Measurements from ENCODE around the gene CANT1. TPM values are rescaled to one million over a fixed set of nuclear protein-coding genes. Genes with fewer than 3 reads are reported as not detected.
"Not testable (repeated sequence)": the region's sequence is repeated elsewhere in the genome, so short reads cannot be mapped to it uniquely, and the experiment has no call there.

CANT1 gene
- polyA plus RNA-seq, 3 donors = 39.7 to 52.9 (median 46.1) TPM

- DNase-seq (ENCODE audit: extremely low read depth in 1 of 11, low read depth in 9 of 11, low spot score in 4 of 11) = no peak
These were observed 55.9 kb downstream of the CANT1 start for GRCh38 chr17:78953356-78954350.

DNA sequence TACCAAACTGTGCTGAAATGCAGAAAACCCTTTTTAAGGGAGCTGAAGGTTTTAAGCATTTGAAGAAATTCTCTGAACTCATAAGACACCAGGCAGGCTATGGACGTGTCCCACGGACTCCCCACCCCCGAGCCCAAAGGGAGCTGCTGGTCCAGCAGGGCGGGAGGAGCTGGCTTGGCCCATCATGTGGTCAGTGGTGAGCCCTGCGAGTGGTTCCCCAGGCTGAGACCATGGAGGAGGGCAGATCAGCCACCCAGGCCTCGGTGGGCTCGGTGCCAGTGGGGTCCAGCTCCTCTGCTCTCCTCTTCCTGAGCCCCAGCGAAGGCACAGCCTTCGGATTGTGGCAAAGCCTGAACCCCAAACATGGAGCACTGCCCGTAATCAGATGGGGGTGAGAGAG lies 56.9 kb downstream of the CANT1 start:
- no peak for DNase-seq (ENCODE audit: extremely low read depth in 1 of 11, low read depth in 9 of 11, low spot score in 4 of 11)

DNA sequence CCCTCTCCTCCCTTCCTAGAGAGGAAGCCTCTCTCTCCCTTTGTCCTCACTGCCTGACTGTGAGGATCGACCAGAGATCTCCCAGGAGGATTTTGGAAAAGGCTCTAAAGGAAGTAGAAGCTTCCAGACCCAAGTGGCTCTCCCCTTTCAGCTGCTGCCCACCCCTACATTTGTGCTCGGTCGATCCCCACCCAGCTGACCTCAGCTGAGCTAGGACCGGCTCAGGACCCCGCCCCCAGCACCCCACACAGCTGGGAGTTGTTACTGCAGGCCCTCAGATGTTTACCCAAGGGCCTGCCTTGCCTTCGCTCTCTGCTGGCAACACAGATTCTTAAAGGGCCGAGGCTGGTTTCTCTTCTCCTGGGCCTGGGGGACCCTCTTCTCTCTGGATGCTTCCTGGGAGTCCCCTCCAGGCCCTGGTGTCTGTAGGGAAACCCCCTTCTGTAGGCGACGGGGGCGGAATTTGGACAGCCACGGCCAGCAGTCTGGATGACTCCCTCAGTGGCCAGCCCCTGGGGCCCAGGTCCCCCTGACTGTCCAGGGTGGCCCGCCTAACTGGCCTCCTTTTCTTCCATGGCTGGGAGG lies 57.5 kb downstream of the CANT1 start:
- no peak for DNase-seq (ENCODE audit: extremely low read depth in 1 of 11, low read depth in 9 of 11, low spot score in 4 of 11)

- DNase-seq (ENCODE audit: extremely low read depth in 1 of 11, low read depth in 9 of 11, low spot score in 4 of 11) = no peak
These were observed 58.7 kb downstream of the CANT1 start for GRCh38 chr17:78950870-78951269.

DNA sequence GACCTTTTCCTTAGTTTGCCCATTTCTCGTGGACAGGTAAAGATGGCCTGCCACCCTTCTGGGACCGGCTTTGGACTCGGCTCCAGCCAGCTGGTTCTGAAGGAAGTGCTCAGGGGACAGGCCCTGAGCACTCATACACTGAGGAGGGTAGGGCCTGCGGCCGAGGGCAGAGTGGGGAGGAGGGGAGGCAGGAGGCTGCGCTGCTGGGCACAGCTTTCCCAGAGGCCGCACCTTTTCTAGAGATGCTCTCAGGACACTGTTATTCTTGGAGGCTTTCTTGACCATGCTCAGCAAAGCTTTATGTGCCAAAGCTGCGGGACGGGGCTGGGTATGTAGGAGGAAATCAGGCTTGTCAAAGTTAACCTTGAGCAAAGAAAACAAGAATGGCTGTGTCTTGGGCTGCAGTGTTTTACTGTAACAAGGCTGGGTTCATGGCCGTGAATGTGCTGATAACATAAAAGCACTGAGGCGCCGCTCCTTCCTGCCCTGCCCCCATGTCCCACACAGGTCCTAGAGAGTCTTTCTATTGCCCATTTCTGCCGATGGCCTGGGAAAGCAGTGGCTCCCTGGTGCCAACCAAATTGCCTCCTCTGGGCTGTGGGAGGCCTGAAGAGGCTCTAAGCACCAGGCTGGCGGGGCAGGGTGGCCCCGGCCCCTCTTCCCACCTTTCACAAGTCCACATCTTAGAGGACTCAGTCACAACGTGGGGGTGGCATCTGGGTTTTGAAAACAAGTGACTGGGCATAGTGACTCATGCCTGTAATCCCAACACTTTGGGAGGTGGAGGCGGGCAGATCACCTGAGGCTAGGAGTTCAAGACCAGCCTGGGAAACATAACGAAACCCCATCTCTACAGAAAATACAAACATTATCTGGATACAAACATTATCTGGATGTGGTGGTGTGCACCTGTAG lies 62.1 kb downstream of the CANT1 start:
- DNase-seq (ENCODE audit: extremely low read depth in 1 of 11, low read depth in 9 of 11, low spot score in 4 of 11) = no peak

- DNase-seq (ENCODE audit: extremely low read depth in 1 of 11, low read depth in 9 of 11, low spot score in 4 of 11) = no peak
These were observed 62.9 kb downstream of the CANT1 start for GRCh38 chr17:78946631-78947030.

GRCh38 chr17:78946131-78946530 lies 63.4 kb downstream of the CANT1 start:
- no peak for DNase-seq (ENCODE audit: extremely low read depth in 1 of 11, low read depth in 9 of 11, low spot score in 4 of 11)

DNA sequence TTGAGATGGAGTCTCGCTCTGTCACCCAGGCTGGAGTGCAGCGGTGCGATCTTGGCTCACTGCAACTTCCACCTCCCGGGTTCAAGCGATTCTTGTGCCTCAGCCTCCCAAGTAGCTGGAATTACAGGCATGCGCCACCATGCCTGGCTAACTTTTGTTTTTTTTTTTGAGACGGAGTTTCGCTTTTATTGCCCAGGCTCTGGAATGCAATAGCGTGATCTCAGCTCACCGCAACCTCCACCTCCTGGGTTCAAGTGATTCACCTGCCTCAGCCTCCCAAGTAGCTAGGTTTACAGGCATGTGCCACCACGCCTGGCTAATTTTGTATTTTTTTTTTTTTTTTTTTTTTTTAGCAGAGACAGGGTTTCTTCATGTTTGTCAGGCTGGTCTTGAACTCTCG lies 64.1 kb downstream of the CANT1 start:
- not testable (repeated sequence) for DNase-seq (ENCODE audit: extremely low read depth in 1 of 11, low read depth in 9 of 11, low spot score in 4 of 11)

DNA sequence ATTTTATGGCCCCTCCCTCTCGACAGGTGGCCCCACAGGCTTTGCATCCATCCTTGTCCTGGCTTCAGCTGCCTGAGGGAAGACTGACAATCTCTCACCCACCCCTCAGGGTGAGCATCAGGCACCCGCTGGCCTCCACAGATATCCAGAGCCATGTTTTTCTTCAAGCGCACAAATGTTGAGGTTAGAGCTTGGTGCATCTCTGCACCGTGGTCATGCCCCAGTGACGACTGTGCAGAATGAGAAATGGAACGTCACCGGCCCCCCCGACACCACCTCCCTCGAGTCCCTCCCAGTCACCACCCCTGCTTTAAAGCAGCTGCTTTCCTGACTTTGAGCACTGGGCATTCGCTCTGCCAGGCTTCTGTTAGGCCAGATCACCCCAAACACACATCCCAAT lies 64.6 kb downstream of the CANT1 start:
- no peak for DNase-seq (ENCODE audit: extremely low read depth in 1 of 11, low read depth in 9 of 11, low spot score in 4 of 11)

GRCh38 chr17:78944026-78944425 lies 65.5 kb downstream of the CANT1 start:
- DNase-seq (ENCODE audit: extremely low read depth in 1 of 11, low read depth in 9 of 11, low spot score in 4 of 11) = no peak

Other genes with a start within 250 kb of the CANT1 start
- 10 to 100 TPM; 23.1 to 26.3 (median 23.2) TPM for gene CYTH1, start 227.5 kb downstream of the CANT1 start, polyA plus RNA-seq (ENCODE audit: insufficient read length in 3 of 3)
- gene USP36, start 168.9 kb downstream of the CANT1 start, polyA plus RNA-seq (ENCODE audit: insufficient read length in 3 of 3) = 10 to 100 TPM; 39.1 to 46.7 (median 44.0) TPM
- gene CEP295NL, start 106.6 kb downstream of the CANT1 start, polyA plus RNA-seq (ENCODE audit: insufficient read length in 3 of 3) = under 1 TPM in 2 of 3 donors, not detected in 1; 0.11 to 0.48 TPM
- 100 to 1,000 TPM; 150 to 170 (median 150) TPM for gene TIMP2, start 84.4 kb downstream of the CANT1 start, polyA plus RNA-seq (ENCODE audit: insufficient read length in 3 of 3)
- 100 to 1,000 TPM; 104 to 161 (median 125) TPM for gene LGALS3BP, start 29.8 kb downstream of the CANT1 start, polyA plus RNA-seq (ENCODE audit: insufficient read length in 3 of 3)
- gene C1QTNF1, start 14.4 kb upstream of the CANT1 start, polyA plus RNA-seq (ENCODE audit: insufficient read length in 3 of 3) = 1 to 10 TPM; 2.1 to 3.1 (median 2.9) TPM
- gene ENGASE, start 65.1 kb upstream of the CANT1 start, polyA plus RNA-seq (ENCODE audit: insufficient read length in 3 of 3) = 10 to 100 TPM; 14.6 to 29.0 (median 22.4) TPM

All from renal cortex interstitium (tissue), 11 donors.